DMS153 (cell line): ENCODE data around the gene MIB1.
"Not testable (repeated sequence)": the region's sequence is repeated elsewhere in the genome, so short reads cannot be mapped to it uniquely, and the experiment has no call there.

Experiments
- DNase-seq: peaks from one replicate; lab custom pipeline; 2025; lab: John Stamatoyannopoulos, UW

Gene MIB1

DNA sequence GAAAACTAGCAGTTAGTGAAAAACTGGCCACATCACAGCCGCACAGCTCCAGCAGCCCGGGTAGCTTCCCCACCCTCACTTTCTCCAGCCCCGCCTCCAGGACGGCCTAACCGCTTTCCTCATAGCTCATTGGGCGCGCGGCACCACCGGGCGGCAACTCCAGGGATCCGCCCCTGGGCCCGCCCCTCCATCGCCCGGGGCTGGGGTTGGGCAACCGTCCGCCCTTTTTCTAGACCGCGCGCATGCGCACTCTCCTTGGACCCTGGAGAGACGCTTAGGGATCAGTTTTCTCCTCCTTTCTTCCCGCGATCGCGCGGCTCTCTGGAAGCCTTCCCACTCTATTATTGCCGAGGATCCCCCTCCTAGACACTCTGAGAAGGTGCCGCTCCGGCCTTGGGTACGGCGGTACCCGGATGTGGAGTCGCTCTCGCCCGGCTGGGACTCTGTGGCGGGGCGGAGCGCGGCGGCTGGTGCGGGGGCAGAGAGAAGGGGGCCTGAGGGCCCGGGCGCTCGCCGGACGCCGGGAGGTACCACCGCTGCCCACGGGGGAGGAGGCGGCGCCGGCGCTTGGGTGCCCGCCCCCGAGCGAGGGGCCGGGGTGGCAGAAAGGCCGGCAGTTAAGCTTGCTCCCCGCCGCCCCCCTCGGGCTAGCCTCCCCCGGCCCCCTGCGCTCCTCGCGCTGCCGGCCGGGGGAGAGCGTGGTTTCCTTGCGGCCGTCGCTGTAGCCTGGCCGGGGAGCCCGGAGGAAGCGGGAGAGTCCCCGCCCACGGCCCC lies at the start of gene MIB1:
Gene MIB1 (plus strand): TSS at position 255 of the 774 bp plus-strand sequence. CDS start 792 bp downstream, outside the sequence.
- peak; percentile 96 for DNase-seq

DNA sequence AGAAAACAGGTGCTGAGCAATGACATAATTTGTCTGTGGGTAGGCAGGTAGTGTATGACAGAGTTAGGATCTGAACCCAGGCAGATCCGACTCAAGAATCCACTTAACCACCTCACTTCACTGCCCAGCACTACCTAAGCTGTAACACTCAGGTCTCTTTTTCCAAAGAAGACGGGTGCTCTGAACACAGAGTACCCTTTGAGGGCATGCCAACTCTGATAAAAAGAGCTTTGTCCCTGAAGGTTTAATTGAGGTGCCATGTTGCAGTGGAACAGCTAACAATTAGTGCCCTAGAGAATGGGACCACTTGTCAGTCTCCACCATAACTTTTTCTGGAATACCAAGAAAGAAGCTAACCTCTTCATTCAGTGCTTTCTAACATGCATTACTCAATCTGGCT lies 47.3 kb upstream of the MIB1 start:
- no peak for DNase-seq

DNA sequence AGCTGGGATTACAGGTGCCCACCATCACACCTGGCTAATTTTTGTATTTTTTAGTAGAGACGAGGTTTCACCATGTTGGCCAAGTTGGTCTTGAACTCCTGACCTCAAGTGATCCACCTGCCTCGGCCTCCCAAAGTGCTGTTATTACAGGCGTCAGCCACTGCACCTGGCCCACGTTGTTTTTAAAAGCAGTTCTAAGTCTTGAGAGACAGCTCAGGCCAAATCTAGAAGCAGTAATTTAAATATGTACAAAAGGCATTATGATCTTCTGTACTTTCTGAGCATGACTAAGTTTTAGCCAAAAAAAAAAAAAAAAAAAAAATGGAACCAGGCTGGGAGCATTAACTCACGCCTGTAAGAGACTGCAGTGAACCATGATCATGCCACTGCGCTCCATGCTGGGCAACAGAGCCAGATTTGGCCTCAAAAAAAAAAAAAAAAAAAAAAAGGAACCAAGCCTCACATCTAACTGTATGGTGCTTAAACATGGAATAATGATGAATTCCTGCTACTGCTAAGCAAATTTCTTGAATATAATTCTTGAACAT lies 40.0 kb upstream of the MIB1 start:
- DNase-seq, result no peak

DNA sequence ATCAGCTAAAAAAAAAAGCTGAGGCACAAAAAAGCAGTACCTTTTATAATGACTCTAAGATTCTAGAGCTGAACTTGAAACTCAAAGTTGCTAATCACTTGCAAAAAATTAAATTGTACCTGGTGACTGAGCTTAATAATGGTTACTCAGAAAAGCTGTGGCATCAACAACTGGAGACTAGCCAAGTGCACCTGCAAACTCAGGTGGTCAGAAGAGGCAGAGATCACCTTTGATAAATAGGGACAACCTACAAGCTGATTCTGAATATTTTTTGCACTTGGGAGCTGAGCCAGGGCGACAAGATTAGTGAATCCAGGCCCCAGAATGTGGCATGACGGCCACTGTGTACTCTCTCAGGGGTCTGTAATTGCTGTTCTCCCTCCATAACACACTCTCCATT lies 39.0 kb upstream of the MIB1 start:
- no peak for DNase-seq

DNA sequence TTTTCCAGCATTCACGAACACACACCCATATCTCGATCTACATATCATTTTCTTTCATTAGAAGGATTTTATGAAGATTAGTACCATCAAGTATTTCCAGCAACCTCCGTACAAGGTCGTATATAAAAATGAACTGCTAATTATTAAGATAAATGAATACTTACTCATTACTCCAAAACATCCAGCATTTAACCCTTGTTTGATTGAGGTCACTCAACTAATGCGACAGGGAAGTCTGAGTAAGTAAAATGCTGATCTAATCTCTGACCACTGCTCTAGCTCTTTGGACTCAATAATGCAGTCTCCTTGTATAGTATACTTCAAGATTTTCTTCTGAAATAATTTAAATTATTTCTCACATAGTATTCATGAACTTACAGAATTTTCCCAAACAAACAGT lies 38.0 kb upstream of the MIB1 start:
- no peak for DNase-seq

DNA sequence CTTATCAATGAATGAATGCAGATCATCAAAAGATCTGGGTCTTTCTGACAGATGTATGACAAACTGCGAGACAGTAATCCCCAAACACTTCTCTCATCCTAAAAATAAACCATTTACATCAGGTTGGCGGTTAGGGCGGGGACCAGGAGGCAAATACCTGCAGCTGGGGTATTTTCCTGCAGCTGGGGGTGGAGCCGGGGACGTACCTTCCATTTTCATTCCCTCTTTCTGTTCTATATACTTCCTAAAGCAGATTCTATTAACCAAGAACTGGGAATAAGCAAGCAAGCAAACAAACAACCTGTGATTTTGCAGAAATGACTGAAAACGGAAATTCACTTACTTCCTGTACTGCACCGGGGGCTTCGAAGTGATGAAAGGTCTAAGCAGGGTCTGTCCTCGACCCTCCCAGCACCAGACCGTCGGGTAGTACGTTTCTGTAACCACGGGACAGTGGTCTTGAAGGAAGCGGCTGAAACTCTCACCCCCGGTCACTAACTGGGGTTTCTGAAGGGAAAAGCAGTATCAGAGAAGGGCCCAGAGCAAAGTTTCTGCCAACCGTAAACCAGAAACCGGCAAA lies 37.3 kb upstream of the MIB1 start:
- DNase-seq, result no peak

DNA sequence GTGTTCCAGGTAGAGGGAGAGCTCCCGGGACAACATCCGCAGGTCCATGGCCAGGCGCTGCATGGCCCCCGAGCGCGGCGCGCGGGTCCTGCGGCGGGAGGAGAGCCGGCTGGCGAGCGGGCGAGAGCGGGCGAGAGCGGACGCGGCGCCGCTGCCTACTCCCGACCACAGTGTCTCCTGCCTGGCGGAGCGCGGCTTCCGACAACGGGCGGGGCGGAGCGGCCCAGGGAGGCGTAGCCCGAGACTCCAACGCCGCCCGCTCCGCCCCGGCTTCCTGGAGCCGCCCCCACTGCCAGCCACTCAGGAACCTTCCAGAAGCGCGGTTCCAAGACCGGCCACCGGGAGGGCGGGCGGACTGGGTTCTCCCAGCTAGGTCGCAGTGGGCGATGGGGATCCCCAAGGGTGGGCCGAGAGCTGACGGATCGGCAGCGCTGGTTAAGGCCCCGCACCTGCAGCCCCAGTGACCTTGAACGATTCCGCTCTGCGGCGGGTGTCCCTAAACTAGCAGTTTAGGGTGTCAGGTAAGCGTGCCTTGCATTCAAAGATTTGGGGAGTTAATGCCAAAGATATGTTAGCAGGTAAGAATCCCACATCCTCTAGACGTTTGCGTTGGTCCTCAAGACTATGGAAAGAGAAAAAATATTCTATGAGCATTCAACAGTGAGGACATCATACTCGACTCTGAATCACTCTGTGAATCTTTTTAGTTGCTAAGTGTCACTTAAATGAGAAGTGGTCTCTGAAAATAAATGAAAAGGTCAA lies 35.8 kb upstream of the MIB1 start, which contains the start of gene ABHD3:
Gene ABHD3 (minus strand): TSS at position 172 of the 762 bp plus-strand sequence. CDS start 109 bp downstream, at position 63.
- peak; percentile 89 for DNase-seq

DNA sequence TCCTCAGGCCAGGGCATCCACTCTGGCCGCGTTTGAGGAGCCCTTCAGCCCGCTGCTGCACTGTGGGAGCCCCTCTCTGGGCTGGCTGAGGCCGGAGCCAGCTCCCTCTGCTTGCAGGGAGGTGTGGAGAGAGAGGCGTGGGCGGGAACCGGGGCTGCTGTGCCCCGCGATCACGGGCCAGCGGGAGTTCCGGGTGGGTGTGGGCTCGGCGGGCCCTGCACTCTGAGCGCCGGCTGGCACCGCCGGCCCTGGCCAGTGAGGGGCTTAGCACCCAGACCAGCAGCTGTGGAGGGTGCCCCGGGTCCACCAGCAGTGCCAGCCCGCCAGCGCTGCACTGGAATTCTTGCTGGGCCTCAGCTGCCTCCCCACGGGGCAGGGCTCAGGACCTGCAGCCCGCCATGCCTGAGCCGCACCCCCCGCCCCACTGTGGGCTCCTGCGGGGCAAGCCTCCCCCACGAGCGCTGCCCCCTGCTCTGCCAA lies 34.2 kb upstream of the MIB1 start:
- no peak for DNase-seq

DNA sequence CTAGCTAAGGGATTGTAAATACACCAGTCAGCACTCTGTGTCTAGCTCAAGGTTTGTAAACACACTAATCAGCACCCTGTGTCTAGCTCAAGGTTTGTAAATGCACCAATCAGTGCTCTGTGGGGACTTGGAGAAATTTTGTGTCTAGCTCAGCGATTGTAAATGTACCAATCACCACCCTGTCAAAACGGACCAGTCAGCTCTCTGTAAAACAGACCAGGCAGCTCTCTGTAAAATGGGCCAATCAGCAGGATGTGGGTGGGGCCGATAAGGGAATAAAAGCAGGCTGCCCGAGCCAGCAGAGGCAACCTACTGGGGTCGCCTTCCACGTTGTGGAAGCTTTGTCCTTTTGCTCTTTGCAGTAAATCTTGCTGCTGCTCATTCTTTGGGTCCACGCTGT lies 33.5 kb upstream of the MIB1 start:
- not testable (repeated sequence) for DNase-seq

DNA sequence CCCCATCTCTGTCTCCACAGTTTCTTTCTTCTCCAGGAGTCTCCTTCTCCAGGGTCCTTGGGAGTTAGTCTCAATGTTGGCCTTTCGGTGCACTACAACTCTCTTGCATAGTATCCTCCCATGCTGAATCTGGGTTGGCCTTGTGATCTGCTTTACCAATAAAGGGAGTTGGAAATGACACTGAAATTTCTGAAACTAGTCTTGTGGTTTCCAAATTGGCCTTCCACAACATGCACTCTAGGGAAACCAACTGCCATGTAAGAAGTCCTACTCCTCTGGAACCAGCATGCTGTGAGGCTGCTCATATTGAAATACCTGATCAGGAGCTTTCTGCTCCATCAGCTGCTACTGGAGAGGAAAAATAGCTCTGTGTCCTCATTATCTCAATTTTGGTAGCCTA lies 26.1 kb upstream of the MIB1 start:
- DNase-seq, result no peak

DNA sequence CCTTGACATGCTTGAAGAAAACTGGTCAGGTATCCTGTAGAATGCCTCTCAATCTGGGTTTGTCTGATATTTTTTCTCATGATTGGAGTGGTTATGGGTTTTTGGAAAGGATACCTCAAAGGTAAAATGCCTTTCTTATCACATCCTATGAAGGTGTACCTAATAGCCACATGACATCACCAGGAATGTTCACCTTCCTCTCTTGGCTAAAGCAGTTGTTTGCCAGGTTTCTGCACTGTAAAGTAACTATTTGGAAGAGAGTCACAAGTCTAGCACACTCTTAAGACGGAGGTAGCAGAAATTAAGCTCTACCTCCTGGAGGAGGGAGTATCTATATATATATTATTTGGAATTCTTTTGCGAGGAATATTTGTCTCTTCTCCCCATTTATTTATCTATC lies 17.9 kb upstream of the MIB1 start:
- DNase-seq, result no peak

DNA sequence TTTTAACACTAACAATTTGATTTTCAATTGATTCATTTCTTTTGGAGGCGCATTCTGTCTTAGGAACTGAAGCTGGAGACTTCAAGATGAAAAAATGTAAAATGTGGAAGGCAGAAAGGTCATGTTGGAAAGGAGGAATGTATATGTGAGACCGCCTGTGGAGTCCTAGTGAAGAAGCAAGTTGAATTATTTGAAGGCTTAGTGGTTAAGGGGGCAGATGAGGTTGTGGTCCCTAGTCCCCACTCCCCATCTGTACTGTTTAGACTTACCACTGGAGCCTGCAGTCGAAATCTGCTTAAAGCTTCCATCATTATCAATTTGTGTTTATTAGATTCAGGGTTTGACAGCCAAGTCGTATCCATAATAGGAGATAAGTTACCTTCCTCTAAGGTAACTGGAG lies 15.4 kb upstream of the MIB1 start:
- no peak for DNase-seq

DNA sequence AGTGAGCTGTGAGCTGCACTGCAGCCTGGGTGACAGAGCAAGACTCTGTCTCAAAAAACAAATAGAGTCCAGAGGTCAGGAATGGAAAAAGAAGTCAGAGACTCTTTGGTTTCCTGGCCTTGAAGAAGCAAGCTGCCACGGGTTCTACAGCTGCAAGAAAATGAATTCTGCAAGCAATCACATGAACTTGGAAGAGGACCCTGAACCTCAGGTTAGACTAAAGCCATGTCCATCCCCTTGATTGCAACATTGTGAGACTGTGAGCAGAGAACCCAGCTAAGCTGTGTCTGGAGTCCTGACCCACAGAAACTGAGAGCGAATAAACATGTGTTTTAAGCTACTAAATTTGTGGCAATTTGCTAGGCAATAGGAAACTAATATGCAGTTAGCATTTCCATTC lies 12.9 kb upstream of the MIB1 start:
- DNase-seq, result no peak

DNA sequence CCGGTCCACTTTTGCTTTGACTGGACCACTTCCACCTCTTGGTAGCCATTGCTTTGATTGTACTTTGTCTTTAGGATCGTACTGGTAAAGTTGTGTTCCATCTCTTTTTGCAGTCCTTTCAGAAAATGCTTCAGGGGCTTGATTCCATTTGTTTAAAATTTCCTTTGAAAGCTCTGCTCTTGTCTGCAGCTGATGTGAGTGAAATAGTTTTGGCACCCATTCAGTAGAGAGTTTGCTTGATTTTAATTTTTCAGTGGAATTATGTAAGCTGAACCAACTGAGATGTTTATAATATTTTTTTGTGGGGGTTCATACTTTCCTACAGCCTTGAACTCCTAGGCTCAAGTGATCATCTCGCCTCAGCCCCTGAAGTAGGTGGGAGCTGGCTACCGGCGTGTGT lies 7.6 kb upstream of the MIB1 start:
- DNase-seq, result no peak

DNA sequence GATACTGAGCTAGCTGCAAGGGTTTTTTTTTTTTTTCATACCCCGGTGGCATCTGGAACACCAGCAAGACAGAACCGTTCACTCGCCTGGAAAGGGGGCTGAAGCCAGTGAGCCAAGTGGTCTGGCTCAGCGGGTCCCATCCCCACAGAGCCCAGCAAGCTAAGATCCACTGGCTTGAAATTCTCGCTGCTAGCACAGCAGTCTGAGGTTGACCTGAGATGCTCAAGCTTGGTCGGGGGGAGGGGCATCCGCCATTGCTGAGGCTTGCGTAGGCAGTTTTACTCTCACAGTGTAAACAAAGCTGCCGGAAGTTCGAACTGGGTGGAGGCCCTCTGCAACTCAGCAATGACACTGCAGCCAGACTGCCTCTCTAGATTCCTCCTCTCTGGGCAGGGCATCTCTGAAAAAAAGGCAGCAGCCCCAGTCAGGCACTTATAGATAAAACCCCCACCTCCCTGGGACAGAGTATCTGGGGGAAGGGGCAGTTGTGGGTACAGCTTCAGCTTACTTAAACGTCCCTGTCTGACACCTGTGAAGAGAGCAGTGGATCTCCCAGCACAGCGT lies 5.1 kb upstream of the MIB1 start:
- peak; percentile 45 for DNase-seq

DNA sequence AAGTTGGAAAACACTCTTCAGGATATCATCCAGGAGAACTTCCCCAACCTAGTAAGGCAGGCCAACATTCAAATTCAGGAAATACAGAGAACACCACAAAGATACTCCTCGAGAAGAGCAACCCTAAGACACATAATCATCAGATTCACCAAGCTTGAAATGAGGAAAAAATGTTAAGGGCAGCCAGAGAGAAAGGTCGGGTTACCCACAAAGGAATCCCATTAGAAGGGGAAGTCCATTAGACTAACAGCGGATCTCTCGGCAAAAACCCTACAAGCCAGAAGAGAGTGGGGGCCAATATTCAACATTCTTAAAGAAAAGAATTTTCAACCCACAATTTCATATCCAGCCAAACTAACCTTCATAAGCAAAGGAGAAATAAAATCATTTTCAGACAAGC lies 3.7 kb upstream of the MIB1 start:
- not testable (repeated sequence) for DNase-seq

DNA sequence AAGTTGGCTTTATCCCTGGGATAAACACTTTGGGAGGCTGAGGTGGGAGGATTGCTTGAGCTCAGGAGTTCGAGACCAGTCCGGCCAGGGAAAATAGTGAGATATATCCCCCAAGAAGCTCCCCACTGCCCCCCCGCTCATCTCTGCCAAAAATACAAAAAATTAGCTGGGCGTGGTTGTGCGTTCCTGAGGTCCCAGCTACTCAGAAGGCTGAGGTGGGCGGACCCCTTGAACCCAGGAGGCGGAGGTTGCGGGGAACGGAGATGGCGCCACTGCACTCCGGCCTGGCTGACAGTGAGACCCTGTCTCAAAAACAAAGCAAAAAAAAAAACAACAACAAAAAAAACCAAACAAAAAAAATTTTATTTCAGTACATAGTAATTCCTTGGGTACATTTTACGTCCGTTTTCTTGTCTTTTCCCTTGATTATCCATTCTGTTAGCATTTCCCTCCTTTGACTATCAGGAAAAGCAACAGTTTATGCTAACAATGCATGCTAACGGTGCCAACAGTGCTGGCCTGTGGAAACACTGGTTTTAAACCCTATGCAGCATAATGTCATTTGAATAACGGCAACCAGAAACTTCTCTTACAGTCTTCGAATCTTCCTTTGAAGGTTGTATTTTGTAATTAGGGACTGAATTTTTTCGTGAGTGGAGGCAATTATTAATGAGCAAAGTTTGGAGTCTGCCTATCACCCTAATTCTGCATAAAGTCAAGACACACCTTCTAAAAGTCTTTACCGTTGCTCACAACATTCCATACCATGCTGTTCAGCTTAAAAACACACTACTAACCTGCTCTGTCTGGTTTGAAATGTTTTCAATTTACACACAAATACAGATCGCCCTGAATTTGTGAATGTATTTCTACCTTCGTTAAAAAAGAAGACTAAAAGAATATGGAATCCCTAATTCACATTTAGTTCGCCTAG lies 721 bp upstream of the MIB1 start:
- DNase-seq, result no peak

DNA sequence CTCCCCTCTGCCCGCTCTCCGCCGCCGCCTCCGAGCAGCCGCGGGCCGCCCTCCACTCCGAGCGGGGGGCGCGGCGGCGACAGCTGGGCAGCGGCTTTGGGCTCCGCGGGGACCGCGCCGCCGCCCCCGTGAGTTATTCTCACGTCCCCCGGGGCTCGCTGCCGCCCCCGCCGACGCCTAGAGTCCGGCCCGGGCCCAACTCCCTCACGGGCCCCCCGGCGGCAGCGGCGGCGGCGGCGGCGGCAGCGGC lies 645 bp downstream of the MIB1 start:
- DNase-seq, result no peak

DNA sequence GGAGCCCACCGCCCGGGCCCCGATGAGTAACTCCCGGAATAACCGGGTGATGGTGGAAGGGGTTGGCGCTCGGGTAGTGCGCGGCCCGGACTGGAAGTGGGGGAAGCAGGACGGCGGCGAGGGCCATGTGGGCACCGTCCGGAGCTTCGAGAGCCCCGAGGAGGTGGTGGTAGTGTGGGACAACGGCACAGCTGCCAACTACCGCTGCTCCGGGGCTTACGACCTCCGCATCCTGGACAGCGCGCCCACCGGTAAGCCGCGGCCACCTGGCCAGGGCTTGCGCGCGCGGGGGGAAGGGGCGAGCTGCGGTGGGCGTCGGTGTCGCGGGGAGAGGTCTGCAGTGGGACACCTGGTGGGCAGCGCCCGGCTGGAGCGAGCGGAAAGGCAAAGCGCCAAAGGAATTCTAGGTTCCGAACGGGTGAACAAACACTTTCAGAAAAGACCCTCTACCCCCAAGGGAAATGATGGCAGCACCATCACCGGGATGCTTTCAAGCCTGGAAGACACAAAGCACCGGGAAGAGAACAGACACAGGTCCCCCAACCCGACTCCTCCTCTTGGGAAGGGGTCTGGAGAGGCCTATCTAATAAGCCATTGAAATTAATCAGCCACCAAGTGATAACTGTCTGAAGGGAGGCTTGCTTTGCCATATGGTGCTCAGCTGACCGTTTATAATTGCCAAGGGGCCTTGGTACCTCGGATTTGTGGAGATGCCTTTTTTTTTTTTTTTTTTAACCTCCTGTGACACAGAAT lies 1.1 kb downstream of the MIB1 start:
- no peak for DNase-seq

DNA sequence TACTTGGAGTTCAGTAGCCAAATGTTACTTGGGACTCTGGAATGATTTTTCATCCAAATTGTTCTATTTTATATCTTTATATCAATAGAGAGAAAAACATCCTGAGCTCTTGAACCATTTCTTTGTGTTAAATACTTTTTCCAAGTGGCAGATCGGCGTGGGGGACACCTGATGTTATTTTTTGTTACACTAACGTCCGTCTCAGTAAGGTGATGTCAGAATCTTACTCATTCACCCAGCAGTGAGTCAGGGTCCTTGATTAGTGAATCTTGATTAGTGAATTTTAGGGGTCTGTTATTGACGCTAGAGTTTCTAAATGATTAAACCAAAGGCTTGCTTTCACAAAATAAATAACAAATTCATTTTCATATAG lies 1.7 kb downstream of the MIB1 start:
- no peak for DNase-seq
